ENCODE results near the gene CASP3.

- TF ChIP-seq CTCF (IDR thresholded peaks at IDR 0.05; ENCODE audit: low read depth, low read length, poor library complexity, severe bottlenecking), result no peak
- TF ChIP-seq EZH2phosphoT487 (IDR thresholded peaks at IDR 0.05; ENCODE audit: borderline replicate concordance, low read length), result no peak
Observed at GRCh38 chr4:184628103-184628502, 21.1 kb downstream of the CASP3 start.
